ENCODE results near the gene LUZP1.

Gene LUZP1

DNA sequence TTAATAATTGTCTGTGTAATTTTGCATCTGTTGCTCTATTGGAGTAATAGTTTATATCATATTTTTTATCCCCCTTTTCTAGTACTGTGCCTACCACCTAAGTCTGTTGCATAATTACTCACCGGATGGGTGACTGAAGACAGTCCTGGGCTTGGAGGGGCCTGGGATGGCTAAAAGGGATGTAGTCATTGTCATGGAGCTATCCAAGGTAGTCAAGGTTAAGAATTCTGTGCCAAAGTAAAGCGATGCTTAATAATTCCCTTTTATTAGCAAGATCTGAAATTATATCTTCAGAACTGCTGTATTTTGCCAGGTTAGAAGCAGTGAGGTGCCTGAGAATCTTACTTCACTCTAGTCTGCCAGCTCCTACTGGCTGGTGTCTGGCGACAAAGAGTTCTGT lies 87.8 kb downstream of the LUZP1 start:
- DNase-seq = no peak

- DNase-seq = no peak
Observed at GRCh38 chr1:23079025-23079424, 89.6 kb downstream of the LUZP1 start.

- no peak for DNase-seq
Observed at GRCh38 chr1:23074012-23074411, 94.6 kb downstream of the LUZP1 start.

GRCh38 chr1:23069675-23070074 lies 99.0 kb downstream of the LUZP1 start:
- no peak for DNase-seq

- no peak for DNase-seq
Observed at GRCh38 chr1:23069149-23069548, 99.5 kb downstream of the LUZP1 start.

DNA sequence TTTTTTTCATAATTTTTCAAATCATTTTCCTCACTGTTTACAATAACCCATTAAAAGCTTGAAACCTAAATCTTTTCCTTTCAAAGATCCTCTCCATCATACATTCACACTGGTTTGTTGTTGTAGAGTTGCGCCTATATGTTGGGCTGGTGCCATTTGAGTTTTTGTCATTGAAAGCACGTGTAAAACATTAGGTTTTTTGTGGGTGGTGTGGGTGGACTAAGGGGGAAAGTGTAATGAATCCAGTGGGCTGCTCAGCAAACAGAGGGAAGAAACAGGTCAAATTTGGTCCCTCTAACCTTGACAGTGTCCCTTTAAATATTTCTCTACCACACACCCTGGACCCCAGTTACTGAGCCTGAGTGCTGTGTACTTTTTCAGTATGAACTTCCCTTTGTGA lies 102.6 kb downstream of the LUZP1 start:
- DNase-seq = no peak

GRCh38 chr1:23065385-23065784 lies 103.3 kb downstream of the LUZP1 start:
- no peak for DNase-seq

DNA sequence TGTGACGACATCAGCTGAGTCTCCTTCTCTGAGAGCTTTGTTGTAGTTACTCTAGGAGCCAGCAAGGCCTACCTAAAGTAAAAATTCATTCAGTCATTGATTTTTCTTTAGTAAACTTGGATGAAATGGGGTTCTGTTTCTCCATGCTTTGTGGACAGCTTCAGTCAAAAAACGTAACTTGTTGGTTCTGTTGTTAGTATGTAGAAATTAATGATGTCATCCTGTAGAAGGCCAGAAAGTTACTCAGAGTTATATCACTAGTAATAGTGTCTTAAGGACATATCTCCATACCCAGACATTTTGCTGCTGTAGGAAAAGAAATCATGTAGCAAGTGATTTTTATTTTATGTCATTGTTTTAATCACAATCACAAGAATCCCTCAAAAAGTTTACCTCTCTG lies 106.4 kb downstream of the LUZP1 start:
- DNase-seq = no peak

GRCh38 chr1:23057301-23057700 lies 111.4 kb downstream of the LUZP1 start:
- no peak for DNase-seq

- no peak for DNase-seq
Observed at GRCh38 chr1:23051290-23051909, 117.3 kb downstream of the LUZP1 start.

DNA sequence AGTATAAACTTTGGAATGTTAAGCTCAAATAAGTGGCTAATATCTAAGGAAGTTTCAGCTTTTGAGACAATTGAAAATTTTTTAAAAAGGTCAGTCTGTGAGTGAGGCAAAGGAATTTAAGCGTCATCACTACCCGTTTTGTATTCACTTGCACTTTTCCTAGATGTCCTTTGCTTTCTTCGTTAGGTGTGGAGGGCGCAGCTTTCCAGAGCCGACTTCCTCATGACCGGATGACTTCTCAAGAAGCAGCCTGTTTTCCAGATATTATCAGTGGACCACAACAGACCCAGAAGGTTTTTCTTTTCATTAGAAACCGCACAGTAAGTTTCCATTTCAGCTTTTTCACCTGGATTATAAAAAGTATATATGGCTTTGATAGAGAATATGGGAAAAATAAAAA lies 118.5 kb downstream of the LUZP1 start:
- DNase-seq = no peak

DNA sequence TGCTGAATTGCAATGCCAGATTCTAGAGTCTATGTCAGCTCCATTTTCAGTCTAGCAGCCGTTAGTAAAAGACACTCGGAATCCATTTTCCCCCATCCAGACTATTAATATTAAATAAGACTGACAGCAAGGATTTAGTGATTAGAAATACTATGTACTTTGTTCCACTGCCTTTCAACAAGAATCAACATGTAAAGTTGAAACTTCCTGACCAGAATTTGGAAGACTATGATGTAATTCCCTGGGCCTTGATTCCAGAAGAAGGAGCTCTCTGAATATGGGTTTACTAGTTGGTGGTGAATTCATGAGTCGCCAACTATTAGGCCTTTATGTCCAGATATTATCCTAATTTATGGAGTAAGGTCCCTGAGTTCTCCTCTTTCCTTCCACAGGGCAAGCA lies 124.6 kb downstream of the LUZP1 start:
- DNase-seq = no peak

GRCh38 chr1:23040509-23040908 lies 128.1 kb downstream of the LUZP1 start:
- DNase-seq = no peak

GRCh38 chr1:23039308-23039826 lies 129.3 kb downstream of the LUZP1 start:
- DNase-seq = no peak

DNA sequence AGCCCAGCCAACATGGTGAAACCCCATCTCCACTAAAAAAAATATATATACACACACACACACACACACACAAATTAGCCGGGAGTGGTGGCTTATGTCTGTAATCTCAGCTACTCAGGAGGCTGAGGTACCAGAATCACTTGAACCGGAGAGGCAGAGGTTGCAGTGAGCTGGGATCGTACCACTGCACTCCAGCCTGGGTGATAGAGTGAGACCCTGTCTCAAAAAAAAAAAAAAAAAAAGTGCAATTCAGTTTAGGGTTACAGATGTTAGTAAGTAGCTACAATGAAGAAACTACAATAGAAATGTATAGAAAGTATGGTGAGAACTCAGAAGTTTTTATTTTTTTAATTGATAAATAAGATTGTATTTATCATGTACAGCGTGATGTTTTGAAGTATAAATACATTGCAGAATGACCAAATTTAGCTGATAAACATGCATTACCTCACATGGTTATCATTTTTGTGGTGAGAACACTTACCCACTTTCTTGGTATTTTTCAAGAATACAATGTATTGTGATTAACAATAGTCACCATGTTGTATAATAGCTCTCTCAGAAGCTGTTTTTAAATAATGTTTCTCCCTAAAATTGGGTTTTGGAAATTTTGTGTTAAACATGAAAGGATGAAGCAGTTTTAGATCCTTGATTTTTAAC lies 131.4 kb downstream of the LUZP1 start:
- DNase-seq = no peak

- DNase-seq = no peak
Observed at GRCh38 chr1:23035823-23036452, 132.7 kb downstream of the LUZP1 start.
